Measurements from ENCODE around the gene STAMBP.
"Not testable (repeated sequence)": the region's sequence is repeated elsewhere in the genome, so short reads cannot be mapped to it uniquely, and the experiment has no call there.

The STAMBP gene

DNA sequence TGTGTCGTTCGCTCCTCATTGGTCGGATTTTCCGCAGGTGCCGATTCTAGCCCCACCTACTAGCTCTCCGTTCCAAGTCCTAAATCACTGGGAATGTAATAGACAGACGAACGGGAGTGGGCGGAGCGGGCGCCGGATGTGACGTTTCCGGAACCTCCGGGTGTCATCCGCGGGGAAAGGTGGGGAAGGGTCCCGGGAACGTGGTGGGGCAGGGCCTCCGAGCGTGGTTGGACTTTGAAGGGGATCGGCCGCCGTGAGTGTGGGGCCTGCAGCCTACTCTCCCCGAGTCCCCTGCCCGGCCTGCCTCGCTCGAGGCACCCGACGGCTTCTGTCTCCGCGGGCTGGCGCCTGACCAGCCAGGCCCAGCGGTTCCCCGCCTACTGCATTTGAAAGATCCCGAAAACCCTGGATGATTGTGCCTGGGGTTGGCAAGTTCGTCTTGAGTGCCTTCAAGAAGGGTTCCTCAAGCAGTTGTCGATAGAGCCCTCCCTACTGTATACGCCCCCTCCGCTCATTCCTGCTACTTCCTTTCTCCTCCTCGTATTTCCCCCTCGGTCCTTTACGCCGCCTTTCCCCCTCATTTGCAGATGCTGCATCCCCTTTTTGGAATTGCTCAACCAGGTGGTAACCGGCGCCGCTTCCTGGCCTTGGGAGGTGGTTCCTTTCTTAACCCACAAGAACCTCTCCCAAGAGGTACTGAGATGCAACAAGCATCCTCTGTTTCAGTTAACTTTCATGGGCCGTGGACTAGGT is at the start of gene STAMBP:
TSS of gene STAMBP (plus strand) at position 144 of the 753 bp plus-strand sequence. CDS start 1,896 bp downstream, outside the sequence.
- peak; percentile 93 for DNase-seq

DNA sequence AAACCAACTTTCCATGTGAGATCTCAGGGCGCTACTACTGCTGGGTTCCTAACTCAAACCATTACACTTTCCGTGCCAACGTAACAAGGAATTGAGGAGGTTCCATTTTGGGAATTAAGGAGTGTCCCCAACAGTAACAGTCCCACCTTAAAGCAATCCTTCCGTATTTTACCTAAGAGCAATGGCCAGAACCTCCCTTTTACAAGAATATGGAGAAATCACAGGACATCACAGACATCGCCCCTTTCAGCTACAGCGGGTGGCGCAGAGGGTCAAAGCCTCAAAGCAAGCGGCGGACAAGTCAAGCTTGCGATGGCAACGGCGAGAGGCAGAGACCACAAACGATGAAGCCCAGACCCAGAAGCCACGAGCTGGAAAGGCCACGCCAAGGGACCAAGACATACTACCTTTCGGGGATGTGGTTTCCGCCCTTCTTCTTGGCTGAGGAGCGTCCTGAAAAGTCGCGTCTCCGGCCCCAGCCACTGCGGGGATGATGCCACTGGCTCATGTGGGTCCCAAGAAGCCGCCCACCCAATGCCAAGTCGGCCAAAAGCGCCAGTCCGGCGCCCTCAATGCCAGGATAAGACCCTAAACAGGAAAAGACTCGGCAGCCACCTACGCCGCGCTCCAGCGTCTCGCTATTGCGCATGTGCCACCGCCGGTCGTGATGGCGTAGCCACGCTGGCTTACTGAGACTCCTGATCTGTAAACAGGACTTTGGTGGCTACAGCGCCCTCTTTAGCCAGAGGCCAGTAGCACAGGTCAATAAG is 49.1 kb upstream of the STAMBP start, which contains the start of gene DUSP11:
TSS of gene DUSP11 (minus strand) at position 637 of the 770 bp plus-strand sequence. CDS start at position 508, 129 bp downstream.
- DNase-seq, result peak; percentile 96

- no peak for DNase-seq
Observed at GRCh38 chr2:73780237-73780582, 48.6 kb upstream of the STAMBP start.

DNA sequence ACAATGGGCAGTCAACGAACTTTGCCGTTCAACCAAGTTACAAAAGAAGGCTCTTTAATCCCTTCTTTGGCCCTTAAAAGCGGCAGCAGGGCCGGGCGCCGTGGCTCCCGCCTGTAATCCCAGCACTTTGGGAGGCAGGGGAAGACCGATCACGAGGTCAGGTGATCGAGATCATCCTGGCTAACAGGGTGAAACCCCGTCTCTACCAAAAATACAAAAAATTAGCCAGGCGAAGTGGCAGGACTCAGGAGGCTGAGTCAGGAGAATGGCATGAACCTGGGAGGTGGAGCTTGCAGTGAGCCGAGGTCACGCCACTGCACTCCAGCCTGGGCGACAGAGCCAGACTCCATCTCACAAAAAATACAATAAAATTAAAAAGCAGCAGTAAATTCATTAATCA is 45.4 kb upstream of the STAMBP start:
- not testable (repeated sequence) for DNase-seq

DNA sequence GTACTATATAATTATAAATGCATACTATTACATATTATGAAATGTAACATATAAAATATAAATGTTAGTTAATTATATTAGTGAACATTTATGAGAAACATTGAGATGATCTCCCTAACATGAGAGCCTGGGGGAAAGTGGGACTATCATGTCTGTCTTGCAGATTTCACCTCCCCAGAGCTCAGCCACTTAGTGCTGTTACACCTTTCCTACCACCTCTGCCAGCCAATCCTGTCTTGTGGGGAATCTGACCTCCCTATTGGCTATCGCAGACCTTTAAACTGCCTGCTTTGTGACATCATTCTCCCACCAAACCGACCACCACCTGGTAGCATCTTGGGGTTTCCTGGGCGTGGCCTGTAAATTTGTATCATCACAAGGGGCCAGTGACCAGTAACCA is 44.9 kb upstream of the STAMBP start, which contains the start of gene C2orf78:
TSS of gene C2orf78 (plus strand) at position 301 of the 400 bp plus-strand sequence. CDS start 127 bp downstream, outside the sequence.
- not testable (repeated sequence) for DNase-seq

DNA sequence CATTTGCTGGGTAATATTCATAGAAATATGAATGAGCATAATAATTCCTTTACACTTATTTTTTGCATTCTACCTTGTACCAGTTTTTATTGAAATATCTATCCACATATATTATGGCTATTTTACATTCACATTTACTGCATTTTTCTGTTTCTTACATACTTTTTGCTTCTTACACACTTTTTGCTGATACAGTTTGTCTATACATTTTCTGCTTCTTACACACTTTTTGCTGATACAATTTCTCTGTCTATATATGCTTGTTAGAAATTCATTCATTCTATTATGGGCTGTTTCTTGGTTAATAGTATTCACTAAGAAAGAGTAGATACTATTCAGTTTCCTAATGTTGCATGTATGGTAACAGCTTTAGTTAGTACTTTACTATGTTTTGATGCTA is 16.9 kb upstream of the STAMBP start:
- no peak for DNase-seq

DNA sequence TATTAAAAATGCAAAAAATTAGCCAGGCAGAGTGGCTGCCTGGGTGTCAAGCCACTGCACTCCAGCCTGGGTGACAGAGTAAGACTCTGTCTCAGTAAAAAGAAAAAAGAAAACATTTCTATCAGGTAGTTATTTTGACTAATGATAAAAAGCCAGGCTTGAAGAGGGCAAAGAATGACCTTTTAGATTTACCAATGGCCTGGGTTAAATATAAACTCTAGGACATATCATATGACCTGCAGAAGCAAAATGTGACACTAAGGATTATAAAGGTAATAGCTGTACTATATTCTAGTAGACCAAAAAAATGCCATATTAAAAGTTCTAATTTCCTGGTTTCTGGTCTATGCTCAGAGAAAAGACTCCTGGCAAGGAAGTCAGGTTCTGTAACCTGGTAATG is 16.1 kb upstream of the STAMBP start:
- DNase-seq, result no peak

DNA sequence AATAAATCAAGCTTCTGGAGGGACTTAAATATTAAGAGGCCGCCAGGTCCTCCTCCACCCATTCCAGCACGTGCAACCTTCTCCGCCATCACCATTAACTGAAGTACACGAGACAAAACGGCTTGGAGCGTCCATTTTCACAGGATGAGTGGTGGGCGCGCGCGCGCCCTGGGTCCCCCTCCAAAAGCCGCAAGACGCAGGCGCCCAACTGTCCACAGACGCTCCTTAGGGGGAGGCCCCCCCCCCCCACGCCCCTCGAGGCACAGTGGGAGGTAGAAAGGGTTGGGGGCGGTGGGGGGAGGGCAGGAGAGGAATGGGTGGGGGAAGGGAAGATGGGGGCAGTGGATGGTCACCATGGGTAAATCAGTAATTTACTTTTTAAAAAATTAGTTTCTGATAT is 10.5 kb upstream of the STAMBP start:
- DNase-seq, result no peak

GRCh38 chr2:73821227-73821626 is 7.5 kb upstream of the STAMBP start:
- no peak for DNase-seq

GRCh38 chr2:73821669-73822068 is 7.1 kb upstream of the STAMBP start:
- no peak for DNase-seq

- no peak for DNase-seq
Observed at GRCh38 chr2:73822276-73822675, 6.5 kb upstream of the STAMBP start.

GRCh38 chr2:73822991-73823390 is 5.8 kb upstream of the STAMBP start:
- no peak for DNase-seq

DNA sequence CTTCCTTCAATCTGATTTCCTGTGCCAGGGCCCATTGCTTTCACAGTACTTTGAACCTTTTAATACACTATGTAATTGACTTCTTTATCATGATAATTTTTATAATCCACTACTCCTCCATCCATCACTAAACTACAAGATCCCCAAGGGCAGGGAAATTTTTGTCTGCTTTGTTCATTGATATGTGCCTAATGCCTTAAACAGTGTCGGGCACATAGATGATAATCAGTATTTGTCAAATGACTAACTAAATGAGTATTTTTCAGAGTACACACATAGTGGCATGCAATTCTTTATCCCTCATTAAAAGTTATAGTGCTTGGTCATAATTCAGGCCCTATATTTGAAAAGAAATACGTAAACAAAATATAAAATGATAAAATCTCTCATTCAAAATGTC is 5.3 kb upstream of the STAMBP start:
- no peak for DNase-seq

GRCh38 chr2:73823916-73824523 is 4.7 kb upstream of the STAMBP start:
- DNase-seq, result no peak

- DNase-seq, result no peak
Observed at GRCh38 chr2:73825408-73825807, 3.4 kb upstream of the STAMBP start.

DNA sequence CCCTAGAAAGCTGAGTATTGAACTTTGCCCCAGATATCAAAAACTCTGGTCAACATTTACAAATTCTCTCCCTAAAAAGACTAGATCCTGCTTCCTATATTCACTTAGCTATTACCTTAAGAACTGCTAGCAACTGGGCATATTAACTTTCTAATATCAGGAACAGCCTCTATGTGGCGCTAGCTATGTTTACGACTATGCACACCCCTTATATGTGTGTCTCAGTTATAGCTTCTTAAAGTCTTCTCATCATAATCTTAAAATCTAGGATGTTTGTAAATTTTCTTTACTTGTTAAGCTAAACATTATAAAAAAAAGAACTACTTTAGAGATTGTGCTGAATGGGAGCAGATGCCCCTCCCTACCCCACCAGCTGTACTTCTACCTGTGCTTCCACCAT is 1.7 kb upstream of the STAMBP start:
- DNase-seq, result no peak

DNA sequence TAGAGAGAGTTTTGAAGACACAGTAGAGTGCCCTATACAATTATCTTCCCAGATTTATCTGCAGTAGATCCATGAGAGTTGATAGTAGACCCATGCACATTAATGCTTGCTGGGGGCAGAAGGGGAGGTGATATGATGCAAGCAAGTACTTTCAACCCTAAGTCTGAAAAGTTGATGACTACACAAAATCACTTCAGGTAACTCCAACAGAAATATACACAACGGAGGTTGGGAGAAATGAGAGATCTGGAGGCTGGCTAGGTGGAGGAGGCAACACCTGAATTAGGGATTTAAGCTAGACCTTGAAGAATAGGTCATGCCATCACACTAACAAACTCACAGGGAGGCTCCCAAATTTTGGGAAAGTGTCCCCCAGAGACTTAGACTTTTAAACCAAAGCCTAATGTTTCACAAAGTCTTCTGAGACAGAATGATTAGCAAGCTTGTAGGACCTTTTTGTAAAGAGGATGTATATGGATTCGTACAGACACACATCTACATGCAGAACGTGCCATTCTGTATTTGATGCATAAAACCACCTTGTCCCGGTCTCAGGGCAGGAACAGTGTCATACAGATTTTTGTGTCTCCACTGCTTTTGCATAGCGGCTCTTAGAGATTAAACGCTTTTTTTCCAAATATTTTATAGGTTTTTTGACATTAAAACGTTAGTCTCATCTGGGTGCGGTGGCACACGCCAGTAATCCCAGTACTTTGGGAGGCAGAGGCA is 937 bp upstream of the STAMBP start:
- DNase-seq, result no peak

DNA sequence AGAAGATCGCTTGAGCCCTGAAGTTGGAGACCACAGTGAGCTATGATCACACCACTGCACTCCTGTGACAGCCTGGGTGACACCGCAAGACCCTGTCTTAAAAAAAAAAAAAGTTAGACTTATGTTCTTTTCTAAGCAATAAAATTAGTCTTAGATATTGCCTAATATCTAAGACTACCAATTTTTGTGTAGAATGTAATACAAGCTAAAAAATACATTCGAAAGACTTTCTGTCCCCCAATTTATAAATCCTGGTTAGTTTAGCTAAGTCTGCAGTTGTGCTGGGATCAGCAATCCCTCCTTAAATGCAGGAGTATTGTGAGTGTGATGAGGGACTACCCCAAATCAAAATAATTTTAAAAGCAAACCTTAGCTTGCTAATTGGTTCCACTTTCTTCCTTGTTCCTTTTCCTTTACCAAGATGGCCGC is 358 bp upstream of the STAMBP start:
- no peak for DNase-seq

DNA sequence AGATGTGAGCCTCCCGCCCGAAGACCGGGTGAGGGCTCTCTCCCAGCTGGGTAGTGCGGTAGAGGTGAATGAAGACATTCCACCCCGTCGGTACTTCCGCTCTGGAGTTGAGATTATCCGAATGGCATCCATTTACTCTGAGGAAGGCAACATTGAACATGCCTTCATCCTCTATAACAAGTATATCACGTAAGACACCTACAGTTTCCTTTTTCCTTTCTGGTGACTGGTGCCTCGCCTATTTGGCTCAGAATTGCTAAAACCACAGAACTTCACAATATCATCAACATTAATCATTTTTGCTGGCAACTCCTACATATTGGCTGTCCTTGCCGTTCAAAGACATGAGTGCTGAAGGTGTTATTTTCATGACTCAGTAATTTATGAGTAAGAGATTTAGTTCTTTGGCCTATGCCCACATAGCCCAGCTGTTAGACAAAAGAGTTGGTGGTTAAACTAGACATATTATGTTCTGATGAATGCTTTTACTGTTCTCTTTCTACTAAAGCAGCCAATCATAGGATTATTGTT is 2.2 kb downstream of the STAMBP start:
- no peak for DNase-seq

GRCh38 chr2:73832930-73833329 is 4.2 kb downstream of the STAMBP start:
- DNase-seq, result no peak

- DNase-seq, result no peak
Observed at GRCh38 chr2:73836141-73836943, 7.6 kb downstream of the STAMBP start.
